ENCODE measurements around the gene DVL2. TPM values are rescaled to one million over a fixed set of nuclear protein-coding genes. Genes with fewer than 3 reads are reported as not detected.

DVL2 gene
- total RNA-seq, 1 experiment from 2014 or later: 67.3 TPM

DNA sequence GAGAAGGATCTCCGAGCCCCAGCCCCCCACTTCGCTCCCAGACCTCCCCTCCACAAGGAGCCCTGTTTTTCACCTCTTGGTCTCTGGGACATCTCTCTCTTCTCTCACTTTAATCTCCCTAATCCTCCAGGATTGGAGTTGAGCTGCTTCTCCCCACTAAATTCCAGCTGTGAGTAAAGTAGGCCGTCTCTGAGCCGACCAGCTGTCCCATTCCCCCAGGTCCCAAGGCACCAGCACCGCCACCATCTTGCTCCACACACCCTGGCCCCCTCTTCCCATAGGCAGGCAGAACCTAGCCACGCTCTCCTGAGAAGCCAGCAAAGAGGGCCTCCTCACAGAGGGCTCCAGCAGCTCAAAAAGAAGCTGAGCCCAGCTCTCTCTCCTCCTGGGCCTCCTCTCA, 15.6 kb downstream of the DVL2 start (continued):
- TF ChIP-seq, protein P1, sequence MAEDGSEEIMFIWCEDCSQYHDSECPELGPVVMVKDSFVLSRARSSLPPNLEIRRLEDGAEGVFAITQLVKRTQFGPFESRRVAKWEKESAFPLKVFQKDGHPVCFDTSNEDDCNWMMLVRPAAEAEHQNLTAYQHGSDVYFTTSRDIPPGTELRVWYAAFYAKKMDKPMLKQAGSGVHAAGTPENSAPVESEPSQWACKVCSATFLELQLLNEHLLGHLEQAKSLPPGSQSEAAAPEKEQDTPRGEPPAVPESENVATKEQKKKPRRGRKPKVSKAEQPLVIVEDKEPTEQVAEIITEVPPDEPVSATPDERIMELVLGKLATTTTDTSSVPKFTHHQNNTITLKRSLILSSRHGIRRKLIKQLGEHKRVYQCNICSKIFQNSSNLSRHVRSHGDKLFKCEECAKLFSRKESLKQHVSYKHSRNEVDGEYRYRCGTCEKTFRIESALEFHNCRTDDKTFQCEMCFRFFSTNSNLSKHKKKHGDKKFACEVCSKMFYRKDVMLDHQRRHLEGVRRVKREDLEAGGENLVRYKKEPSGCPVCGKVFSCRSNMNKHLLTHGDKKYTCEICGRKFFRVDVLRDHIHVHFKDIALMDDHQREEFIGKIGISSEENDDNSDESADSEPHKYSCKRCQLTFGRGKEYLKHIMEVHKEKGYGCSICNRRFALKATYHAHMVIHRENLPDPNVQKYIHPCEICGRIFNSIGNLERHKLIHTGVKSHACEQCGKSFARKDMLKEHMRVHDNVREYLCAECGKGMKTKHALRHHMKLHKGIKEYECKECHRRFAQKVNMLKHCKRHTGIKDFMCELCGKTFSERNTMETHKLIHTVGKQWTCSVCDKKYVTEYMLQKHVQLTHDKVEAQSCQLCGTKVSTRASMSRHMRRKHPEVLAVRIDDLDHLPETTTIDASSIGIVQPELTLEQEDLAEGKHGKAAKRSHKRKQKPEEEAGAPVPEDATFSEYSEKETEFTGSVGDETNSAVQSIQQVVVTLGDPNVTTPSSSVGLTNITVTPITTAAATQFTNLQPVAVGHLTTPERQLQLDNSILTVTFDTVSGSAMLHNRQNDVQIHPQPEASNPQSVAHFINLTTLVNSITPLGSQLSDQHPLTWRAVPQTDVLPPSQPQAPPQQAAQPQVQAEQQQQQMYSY (CRISPR knock-in tag; IDR thresholded peaks at IDR 0.05): no peak
- TF ChIP-seq ZBTB21 (CRISPR knock-in tag; IDR thresholded peaks at IDR 0.05; ENCODE audit: borderline replicate concordance) (no peak), RELA (CRISPR knock-in tag; IDR thresholded peaks at IDR 0.05; ENCODE audit: borderline replicate concordance) (no peak; the same call in 1 of the 2 replicates), ARID4B (CRISPR knock-in tag; IDR thresholded peaks at IDR 0.05; ENCODE audit: borderline replicate concordance) (no peak)

- POLR2A ChIA-PET: no interaction called here
- peaks cover 4% of the 10 kb centered on the region; the same call in 1 of the 2 replicates for H3K27me3 Mint-ChIP-seq (ENCODE audit: low read depth)
- TF ChIP-seq JUN (CRISPR knock-in tag; IDR thresholded peaks at IDR 0.05) (no peak), GABPB1 (CRISPR knock-in tag; IDR thresholded peaks at IDR 0.05) (no peak), ESRRA (CRISPR knock-in tag; IDR thresholded peaks at IDR 0.05; ENCODE audit: borderline replicate concordance) (no peak), NR3C1 (CRISPR knock-in tag; conservative IDR thresholded peaks at IDR 0.05; ENCODE audit: low read depth) (no peak), CREM (CRISPR knock-in tag; IDR thresholded peaks at IDR 0.05) (no peak), ETV6 (CRISPR knock-in tag; IDR thresholded peaks at IDR 0.05) (no peak), ZNF263 (CRISPR knock-in tag; IDR thresholded peaks at IDR 0.05; ENCODE audit: low read depth) (no peak), SMAD3 (CRISPR knock-in tag; IDR thresholded peaks at IDR 0.05; ENCODE audit: borderline replicate concordance) (no peak), ATF1 (CRISPR knock-in tag; IDR thresholded peaks at IDR 0.05) (no peak), OVOL2 (CRISPR knock-in tag; IDR thresholded peaks at IDR 0.05; ENCODE audit: borderline replicate concordance) (no peak), HMGA2 (CRISPR knock-in tag; IDR thresholded peaks at IDR 0.05) (no peak), RORB (CRISPR knock-in tag; IDR thresholded peaks at IDR 0.05) (no peak), ARID4B (CRISPR knock-in tag; IDR thresholded peaks at IDR 0.05; ENCODE audit: borderline replicate concordance) (no peak), CBFB (CRISPR knock-in tag; IDR thresholded peaks at IDR 0.05; ENCODE audit: low read depth) (no peak)
- TF ChIP-seq, protein P2, sequence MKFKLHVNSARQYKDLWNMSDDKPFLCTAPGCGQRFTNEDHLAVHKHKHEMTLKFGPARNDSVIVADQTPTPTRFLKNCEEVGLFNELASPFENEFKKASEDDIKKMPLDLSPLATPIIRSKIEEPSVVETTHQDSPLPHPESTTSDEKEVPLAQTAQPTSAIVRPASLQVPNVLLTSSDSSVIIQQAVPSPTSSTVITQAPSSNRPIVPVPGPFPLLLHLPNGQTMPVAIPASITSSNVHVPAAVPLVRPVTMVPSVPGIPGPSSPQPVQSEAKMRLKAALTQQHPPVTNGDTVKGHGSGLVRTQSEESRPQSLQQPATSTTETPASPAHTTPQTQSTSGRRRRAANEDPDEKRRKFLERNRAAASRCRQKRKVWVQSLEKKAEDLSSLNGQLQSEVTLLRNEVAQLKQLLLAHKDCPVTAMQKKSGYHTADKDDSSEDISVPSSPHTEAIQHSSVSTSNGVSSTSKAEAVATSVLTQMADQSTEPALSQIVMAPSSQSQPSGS (CRISPR knock-in tag; IDR thresholded peaks at IDR 0.05; ENCODE audit: borderline replicate concordance, low read depth): no peak
- TF ChIP-seq, protein P3, sequence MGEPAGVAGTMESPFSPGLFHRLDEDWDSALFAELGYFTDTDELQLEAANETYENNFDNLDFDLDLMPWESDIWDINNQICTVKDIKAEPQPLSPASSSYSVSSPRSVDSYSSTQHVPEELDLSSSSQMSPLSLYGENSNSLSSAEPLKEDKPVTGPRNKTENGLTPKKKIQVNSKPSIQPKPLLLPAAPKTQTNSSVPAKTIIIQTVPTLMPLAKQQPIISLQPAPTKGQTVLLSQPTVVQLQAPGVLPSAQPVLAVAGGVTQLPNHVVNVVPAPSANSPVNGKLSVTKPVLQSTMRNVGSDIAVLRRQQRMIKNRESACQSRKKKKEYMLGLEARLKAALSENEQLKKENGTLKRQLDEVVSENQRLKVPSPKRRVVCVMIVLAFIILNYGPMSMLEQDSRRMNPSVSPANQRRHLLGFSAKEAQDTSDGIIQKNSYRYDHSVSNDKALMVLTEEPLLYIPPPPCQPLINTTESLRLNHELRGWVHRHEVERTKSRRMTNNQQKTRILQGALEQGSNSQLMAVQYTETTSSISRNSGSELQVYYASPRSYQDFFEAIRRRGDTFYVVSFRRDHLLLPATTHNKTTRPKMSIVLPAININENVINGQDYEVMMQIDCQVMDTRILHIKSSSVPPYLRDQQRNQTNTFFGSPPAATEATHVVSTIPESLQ (CRISPR knock-in tag; IDR thresholded peaks at IDR 0.05): no peak
Observed at GRCh38 chr17:7218166-7218565, 16.2 kb downstream of the DVL2 start.

More at GRCh38 chr17:7218166-7218565, 16.2 kb downstream of the DVL2 start:
- Mint-ChIP-seq H3K36me3 (peaks cover under 1% of the 10 kb centered on the region; the same call in 1 of the 2 replicates), H3K4me3 (peak overlapping the region; percentile 78), H3K27ac (no peak overlapping the region), H3K4me1 (peaks cover 55% of the 10 kb centered on the region), H3K9me3 (no peaks in the 10 kb centered on the region)
- DNase-seq (ENCODE audit: low spot score) (no peak), ATAC-seq (no peak)
- CTCF ChIA-PET: interaction anchor here (0.8 to 4.8 kb wide), 2 partner anchors 10 to 14 kb away, joined by 3 to 24 read pairs; no protein-coding TSS in a partner anchor
